ENCODE results near the gene TSFM.
A peak's percentile ranks its signal among the peaks of the same experiment; 100 is the strongest.

Gene TSFM

DNA sequence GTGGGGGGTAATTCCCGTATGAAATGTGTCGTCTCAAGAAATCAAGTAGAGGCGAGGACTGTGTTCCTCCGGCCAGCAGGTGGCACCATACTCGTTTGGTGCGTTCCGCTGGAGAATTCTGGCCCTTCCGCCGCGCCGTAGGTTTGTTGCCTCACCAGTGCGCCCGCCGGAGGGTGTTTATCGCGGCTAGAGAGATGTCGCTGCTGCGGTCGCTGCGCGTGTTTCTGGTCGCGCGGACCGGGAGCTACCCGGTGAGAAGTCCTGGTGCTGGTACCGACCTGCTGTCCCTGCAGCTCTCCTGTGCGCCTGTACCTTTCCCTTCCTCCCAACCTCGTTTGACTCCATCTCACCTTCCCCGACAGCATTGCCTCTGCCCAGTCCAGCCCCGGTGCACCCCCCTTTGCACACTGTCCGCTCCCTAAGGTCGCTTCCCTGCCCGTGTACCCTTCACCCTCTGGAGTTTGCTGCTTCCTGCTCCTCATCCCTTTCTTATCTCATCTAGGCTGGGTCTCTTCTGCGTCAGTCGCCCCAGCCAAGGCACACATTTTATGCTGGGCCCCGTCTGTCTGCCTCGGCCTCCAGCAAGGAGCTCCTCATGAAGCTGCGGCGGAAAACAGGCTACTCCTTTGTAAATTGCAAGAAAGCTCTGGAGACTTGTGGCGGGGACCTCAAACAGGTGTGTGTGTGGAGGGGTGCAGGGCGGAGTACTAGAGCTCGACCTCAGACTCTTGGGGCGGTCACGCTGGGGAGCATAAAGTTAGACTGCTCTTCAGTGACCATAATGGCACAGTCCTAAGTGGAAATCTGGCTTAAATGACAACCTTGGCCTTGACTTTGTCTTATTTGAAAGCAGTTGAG lies at the start of gene TSFM:
TSS of gene TSFM (plus strand) at position 180 of the 858 bp plus-strand sequence. CDS start at position 195, 15 bp downstream.
- DNase-seq: peak; percentile 92

DNA sequence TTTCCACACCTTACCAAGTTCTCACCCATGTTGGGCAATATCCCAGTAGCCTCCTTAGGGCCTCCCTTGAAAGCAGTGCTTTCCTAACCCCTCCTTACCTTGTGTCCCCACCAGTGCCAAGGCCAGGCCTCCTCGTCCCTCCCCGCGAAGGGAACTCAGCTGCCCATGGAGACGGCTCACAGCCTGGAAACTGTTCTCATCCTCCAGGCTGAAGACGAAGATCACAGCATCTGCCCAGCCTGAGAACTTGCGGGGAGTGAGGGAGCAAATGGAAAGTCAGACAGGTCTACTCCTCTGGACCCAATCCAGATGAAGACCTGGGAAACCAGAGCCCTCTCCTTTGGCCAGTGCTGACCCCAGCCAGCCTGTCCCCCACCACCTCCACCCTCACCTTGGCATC lies 48.7 kb upstream of the TSFM start:
- no peak for DNase-seq

DNA sequence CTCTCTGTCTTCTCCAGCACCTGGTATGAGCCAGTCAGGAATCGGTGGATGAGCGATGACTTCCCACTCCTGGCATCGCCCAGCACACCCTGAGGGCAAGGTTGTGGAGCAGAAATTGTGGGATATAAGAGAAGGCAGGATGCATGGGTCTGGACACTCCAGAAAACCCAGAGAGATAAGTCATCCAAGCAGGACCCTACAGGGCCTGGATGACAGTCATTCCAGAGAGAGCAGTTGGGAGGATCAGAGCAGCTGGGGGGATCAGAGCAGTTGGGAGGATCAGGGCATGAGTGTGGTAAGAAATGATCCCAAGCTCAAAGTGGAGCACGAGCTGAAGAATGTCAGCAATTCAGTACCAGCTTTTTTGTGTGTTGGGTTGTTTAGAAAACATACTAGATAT lies 48.0 kb upstream of the TSFM start:
- no peak for DNase-seq

- DNase-seq: no peak
Measured at GRCh38 chr12:57735198-57735855, 47.3 kb upstream of the TSFM start.

DNA sequence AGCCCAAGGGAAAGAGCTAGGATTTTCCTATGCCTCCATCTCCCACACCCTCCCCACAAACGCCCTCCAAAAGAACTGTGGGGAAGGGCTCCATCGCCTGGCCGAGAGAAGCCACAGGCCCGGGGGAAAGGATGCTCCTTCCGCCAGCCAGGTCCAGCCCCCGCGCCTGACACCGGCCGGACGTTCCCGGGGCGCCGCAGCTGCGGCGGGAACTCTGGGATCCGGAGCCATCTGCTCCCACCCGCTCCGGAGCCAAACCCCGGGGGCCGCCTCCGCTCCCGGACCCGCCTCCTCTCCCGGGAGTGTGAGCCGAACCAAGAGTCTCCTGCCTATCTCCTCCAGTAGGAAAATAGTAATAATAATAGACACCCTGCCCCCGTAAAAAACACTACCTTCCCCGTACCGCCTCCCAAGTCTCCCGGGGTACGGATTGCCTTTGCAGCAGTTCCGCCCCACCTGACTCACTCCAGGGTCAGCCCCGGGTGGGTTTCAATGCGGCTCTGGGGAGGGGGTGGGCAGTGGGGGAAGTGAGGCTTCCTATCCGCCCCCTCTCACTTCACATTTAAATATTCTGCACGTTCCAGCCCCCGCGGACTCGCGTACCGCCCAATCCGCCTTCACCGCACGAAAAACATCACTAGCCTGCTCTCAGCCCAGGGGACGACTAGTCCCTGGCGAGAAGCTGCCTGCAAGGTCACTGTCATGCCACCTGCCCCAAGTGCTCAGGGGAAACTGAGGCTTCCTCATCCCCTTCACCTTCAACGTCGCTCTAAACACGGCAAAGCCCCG lies 46.4 kb upstream of the TSFM start:
- peak; percentile 14 for DNase-seq

DNA sequence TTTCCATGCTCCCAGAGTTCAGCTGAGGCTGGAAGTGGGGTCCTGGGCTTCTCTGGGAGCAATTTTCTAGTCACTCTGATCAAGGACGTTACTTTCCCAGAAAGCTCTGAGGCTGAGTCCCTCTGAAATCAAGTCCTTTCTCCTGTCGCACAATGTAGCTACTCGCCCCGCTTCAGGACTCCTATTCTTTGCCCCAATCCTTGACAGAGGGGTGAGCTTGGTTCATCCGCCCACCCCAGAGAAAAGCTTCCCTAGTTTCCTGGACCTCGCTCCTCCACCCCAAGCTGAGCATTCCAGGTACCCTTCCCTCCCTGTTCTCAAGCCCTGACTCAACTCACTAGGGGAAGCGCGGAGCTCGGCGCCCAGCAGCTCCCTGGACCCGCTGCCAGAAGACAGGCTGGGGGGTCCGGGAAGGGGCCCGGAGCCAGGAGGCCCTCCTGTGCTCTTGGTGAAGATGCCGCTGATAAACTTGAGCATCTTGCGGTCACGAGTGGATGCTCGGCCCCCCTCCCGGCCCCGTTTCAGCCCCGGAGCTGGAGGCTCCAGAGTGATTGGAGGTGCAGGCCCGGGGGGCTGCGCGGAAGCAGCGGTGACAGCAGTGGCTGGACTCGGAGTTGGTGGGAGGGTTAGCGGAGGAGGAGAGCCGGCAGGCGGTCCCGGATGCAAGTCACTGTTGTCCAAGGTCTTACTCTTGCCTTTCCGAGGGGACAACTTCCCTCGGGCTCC lies 45.7 kb upstream of the TSFM start:
- no peak for DNase-seq

DNA sequence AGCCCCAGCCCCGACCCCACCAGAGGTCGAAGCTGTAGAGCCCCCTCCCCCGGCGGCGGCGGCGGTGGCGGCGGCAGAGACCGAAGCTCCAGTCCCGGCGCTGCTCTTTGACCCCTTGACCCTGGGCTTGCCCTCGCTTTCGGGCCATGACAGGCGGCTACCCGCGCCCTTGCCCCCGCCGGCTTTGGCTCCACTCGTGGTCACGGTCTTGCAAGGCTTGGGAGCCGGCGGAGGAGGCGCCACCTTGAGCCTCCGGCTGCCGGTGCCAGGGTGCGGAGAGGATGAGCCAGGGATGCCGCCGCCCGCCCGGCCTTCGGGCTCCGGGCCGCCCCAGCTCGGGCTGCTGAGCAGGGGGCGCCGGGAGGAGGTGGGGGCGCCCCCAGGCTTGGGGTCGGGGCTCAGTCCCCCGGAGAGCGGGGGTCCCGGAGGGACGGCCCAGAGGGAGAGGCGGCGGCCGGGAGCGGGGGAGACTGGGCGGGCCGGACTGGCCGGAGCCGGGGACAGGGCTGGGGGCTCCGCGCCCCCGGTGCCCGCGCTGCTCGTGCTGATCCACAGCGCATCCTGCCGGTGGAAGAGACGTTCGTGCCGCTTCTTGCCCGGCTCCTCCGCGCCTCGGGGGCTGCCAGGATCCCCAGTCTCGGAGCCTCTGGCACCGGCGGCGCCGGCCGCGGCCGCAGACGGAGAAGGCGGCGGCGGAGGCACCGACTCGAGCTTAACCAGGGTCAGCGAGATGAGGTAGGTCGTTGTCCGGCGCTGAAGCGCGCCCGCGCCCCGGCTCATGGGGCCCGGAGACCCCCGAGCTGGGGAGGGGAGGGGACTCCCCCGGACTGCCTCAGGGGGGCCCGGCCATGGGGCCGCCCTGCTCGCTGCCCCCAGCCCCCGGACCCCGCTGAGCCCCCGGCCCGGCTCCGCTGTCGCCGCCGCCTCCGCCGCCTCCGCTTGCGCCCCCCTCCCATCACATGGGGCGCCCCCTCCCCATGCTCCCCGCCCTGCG lies 44.8 kb upstream of the TSFM start:
- no peak for DNase-seq

DNA sequence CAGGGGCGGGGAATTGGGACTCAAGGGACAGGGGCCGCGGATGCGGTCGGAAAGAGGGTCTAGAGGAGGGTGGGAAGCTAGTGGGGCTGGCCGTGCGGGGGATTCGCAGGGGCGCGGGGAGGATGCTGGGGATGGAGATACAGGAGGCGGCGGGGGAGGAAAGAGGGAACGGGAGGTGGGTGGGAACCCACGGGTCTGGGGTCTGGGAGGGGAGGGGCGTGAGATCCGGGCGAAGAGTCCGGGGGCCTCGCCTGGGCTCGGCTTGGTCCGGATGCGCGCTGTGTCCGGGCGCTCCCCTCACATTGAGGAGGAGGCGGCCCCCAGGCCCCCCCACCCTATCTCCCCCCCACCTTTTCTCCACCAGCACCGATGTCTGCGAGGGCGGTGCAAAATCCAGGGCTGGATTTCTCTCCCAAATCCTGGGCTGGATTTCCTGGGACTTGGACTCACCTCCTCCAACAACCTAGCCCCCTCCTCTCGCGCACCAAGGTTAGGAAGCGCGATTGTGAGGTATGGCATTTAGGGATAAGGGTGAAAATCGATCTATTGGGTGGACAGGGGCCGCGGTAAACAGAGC lies 43.8 kb upstream of the TSFM start, which contains the start of gene AGAP2:
TSS of gene AGAP2 (minus strand) at position 82 of the 577 bp plus-strand sequence. CDS start 496 bp downstream, outside the sequence.
- DNase-seq: no peak

DNA sequence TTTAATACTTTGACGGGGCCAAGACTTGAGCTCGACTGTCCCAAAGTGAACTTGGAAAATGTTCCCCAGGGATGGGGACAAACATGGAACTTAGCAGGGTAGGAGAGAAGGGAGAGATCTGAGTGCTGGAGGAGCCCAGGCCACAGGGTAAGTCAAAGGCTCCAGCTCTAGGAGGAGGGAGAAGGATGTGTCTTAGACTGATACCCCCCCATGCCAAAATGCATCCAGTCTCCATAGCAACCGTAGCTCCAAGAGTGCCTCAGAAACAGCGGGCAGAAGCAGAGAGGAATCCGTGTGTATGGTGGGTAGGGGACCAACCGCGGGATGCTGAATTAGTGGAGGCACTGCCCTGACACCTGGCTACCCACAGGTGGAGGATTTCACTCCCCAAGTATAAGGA lies 43.2 kb upstream of the TSFM start:
- no peak for DNase-seq

DNA sequence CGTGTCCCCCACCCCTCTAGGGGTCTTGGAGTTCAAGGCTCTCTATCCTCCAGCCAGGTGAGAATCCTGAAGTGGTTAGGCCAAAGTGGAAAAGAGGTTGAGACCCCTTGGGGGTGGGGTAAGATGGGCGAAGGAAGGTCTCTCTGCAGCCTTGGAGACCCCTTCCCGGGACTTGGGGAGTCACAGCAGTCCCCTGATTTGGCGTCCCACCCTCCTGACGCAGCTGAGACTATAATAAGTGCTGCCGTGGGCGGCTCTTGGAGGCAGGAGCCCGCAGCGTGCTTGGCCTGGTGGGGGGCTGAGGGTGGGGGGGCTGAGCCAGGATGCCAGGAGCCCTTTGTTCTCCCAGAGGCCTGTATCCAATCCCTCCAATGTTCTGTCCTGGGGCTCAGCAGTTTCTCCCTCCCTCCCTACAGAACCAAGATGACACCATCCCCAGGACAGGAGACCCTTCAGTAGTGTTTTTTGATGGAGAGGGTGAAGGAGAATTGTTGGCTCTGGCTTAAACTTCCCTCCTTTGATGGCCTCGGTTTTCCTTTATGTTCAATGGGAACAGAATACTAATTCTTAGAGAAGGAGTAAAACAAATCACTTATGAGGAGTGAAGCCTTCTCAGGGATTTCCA lies 42.6 kb upstream of the TSFM start:
- no peak for DNase-seq

- DNase-seq: no peak
Measured at GRCh38 chr12:57740656-57741412, 41.8 kb upstream of the TSFM start.

DNA sequence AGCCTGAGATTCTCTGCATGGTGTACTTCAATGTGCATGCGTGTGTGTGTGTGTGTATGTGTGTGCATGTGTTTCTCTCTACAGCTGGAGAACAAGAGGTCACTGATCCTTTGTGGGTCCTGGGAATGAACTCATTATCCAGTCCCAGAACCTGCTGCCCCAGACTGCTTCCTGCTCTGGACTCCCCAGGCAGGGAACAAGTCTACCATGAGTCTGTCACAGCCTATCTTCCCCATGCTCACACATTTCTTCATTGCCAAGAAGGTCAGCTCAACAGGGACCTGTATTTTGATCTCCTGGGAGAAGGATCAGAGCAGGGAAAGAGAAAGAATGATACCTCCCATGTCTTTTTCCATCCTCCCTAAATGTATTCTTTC lies 41.2 kb upstream of the TSFM start:
- DNase-seq: no peak

DNA sequence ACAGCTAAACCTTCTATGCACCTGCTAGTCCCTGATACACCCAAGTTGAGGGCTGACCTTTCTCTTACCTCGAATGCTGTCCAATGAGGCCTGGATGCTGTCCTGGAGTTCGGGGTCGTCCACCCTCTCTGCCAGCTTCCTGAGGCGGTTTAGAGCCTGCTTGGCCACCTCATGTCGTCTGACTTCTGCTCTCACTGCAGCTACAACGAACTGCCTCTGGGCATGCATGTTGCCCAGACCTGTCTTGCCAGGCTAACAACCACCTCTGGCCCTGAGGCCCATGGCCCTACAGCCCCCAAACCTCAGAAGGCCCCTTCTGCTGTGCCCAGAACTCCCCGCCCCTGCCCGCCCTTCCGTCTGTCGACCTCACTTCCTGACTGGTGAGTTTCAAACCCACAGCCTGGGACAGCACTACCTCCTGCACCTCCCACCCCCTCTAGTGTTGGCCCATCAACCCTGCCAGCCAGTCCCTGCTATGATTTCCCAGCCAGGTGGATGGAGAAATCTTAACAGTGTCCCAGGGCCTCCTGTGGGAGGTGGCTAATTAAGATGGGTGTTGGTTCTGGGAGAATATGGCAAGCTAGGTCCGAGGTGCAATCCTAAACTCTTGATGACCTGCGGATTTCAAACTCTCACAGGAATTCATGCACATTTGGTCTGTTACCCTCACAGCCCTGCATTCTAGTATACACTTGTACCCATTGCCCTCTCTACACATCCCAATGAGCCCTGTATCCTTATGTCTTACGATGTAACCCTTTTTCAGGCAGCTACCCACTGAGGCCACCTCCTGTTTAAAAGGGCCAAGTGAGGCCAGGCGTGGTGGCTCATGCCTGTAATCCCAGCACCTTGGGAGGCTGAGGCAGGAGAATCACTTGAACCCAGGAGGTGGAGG lies 40.5 kb upstream of the TSFM start:
- DNase-seq: no peak

- no peak for DNase-seq
Measured at GRCh38 chr12:57743769-57744168, 38.8 kb upstream of the TSFM start.

DNA sequence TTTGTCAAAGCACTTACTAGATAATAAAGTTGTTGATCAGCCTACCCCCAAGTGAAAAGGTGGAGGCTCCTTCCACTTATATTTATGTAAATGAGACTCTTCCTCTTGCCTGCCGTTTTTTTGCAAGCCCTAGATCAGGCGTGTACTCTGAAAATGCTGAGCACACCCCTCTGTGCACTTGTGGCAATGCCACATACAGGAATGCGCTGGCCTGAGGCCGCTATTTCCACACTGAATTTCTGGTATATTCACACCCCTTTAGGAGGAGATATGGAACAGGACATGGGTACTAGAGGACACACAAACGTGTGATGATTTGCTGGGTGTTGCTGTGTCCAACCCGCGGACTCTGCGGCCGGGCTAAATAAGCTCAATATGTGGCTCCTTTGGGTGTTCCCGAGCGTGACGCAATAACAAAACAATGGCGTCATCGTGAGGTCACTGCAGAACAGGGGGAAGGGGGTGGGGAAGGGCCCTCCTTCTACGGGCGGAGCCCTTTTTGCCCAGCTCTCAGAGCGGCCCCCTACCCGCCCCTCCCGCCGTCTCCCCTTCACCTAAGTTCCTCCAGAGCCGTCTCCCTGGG lies 38.3 kb upstream of the TSFM start:
- no peak for DNase-seq

DNA sequence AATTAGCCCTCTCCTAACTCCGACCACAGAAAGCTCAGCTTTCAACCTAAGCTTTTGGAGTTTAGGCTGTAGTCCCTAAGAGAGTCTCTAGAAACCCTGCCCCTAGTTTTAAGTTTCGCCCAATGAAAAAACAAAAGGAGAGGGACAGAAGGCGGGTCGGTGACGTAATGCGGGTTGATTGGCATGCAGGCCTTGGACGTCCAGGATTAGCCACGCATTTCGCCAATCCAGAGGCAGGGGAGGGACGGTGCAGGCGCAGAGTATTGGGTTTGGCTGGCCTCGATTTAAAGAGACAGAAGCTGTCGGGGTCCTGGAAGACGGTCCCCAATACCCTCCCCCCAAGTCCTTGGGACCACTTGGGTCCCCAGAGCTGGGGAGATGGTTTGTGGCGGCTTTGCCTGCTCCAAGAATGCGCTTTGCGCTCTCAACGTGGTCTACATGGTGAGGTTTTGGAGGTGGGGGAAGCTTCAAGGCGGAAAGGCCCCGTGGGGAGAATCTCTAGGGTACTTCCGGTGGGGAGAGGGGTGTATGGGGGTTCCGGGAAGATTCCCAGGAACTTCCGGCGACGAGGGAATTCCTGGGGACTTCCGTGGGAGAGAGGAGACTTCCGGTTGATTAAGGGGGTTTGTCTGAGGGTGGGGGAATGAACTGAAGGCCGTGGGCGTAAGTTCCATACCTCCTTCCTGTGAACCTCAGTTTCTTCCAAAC lies 37.7 kb upstream of the TSFM start, which contains the start of gene TSPAN31:
TSS of gene TSPAN31 (plus strand) at position 263 of the 708 bp plus-strand sequence. CDS start at position 379, 116 bp downstream.
- peak; percentile 99 for DNase-seq

GRCh38 chr12:57745485-57745881 lies 37.1 kb upstream of the TSFM start:
- DNase-seq: no peak

DNA sequence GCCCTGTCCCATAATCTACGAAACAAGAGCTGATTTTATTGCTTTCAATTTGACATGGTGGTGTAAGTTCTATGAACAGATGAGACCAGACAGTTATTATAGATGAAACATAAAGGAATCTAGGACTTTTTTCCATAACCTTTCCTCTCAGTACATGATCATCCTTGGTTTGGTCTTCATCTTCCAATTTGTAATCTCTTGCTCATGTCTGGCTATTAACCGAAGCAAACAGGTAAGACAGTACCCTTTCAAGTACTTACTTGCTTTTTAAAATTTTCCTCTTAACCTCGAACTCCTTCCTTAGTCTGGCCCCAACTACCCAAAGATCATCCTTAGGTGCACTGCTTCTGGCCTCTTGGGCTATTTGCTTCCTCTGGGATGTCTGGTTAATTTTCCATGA lies 36.6 kb upstream of the TSFM start:
- no peak for DNase-seq

Measured in fibroblast of upper back skin (primary cell).